Uterus (tissue), 2 donors: ENCODE data around the gene RPS6KA2.

Experiments
- POLR2A ChIP-seq, 2 donors: fragments of 450-650 bp; IDR thresholded peaks; one replicate each; pipeline ENCODE4 v1.6.1; 2016; ENCODE audit warnings: antibody characterized with exemption in 2 of 2, mild to moderate bottlenecking in 1 of 2, moderate library complexity in 1 of 2
- TF ChIP-seq, protein P1 (sequence below), 4 experiments: fragments of 200-600 bp in 2 of 4; fragments of 450-650 bp in 2 of 4; sonication (generic) in 2 of 4; IDR thresholded peaks; one replicate each; pipeline ENCODE4 v1.5.1; 2016 to 2019; ENCODE audit warnings: antibody characterized with exemption in 4 of 4, mild to moderate bottlenecking in 2 of 4, moderate library complexity in 1 of 4

GRCh38 chr6:166389119-166389518 is 237.9 kb downstream of the RPS6KA2 start:
- TF ChIP-seq, protein P1, sequence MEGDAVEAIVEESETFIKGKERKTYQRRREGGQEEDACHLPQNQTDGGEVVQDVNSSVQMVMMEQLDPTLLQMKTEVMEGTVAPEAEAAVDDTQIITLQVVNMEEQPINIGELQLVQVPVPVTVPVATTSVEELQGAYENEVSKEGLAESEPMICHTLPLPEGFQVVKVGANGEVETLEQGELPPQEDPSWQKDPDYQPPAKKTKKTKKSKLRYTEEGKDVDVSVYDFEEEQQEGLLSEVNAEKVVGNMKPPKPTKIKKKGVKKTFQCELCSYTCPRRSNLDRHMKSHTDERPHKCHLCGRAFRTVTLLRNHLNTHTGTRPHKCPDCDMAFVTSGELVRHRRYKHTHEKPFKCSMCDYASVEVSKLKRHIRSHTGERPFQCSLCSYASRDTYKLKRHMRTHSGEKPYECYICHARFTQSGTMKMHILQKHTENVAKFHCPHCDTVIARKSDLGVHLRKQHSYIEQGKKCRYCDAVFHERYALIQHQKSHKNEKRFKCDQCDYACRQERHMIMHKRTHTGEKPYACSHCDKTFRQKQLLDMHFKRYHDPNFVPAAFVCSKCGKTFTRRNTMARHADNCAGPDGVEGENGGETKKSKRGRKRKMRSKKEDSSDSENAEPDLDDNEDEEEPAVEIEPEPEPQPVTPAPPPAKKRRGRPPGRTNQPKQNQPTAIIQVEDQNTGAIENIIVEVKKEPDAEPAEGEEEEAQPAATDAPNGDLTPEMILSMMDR (IDR thresholded peaks at IDR 0.05) = no peak
- no peak for TF ChIP-seq POLR2A (IDR thresholded peaks at IDR 0.05)
